ENCODE measurements around the gene GBA3.

GBA3 gene

DNA sequence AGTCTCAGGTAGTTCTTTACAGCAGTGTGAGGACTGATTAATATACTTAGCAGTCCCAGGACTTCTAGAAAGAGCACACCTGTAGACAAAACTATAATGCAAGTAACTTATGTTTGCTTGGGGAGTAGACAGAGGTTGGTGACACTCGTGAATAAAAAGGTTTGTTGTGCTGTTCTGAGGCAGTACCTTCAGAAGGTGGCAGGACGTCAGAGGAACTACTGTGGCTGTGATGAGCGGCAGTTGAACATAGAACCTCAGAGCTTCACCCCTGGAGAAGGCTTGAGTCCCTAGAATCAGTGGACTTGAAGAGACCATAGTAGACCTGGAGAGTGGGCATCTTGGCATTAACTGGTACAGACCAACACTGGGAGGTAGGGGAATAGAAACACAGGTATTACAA is 3.3 kb upstream of the GBA3 start:
- no peaks in the 10 kb centered on the region for H3K27me3 ChIP-seq (ENCODE audit: insufficient read depth, low read length)
- no peak for TF ChIP-seq EZH2 (IDR thresholded peaks at IDR 0.05; ENCODE audit: borderline replicate concordance, low read length)
- TF ChIP-seq, protein P1, sequence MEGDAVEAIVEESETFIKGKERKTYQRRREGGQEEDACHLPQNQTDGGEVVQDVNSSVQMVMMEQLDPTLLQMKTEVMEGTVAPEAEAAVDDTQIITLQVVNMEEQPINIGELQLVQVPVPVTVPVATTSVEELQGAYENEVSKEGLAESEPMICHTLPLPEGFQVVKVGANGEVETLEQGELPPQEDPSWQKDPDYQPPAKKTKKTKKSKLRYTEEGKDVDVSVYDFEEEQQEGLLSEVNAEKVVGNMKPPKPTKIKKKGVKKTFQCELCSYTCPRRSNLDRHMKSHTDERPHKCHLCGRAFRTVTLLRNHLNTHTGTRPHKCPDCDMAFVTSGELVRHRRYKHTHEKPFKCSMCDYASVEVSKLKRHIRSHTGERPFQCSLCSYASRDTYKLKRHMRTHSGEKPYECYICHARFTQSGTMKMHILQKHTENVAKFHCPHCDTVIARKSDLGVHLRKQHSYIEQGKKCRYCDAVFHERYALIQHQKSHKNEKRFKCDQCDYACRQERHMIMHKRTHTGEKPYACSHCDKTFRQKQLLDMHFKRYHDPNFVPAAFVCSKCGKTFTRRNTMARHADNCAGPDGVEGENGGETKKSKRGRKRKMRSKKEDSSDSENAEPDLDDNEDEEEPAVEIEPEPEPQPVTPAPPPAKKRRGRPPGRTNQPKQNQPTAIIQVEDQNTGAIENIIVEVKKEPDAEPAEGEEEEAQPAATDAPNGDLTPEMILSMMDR (IDR thresholded peaks at IDR 0.05; ENCODE audit: low read length): no peak
- H3F3A ChIP-seq (ENCODE audit: insufficient read depth, low read length): no peaks in the 10 kb centered on the region
- H3K27ac ChIP-seq (ENCODE audit: low read depth, low read length, poor library complexity, severe bottlenecking): no peak overlapping the region
- H3K4me1 ChIP-seq (ENCODE audit: insufficient read depth, low read length, severe bottlenecking): no peaks in the 10 kb centered on the region
- H2AFZ ChIP-seq (ENCODE audit: low read length): no peak overlapping the region
- H3K4me3 ChIP-seq (ENCODE audit: low read depth, low read length, poor library complexity, severe bottlenecking): no peak overlapping the region
- H4K20me1 ChIP-seq (ENCODE audit: insufficient read depth, low read length): no peaks in the 10 kb centered on the region
- H3K79me2 ChIP-seq (ENCODE audit: insufficient read depth, low read length): no peaks in the 10 kb centered on the region
- no peaks in the 10 kb centered on the region for H3K36me3 ChIP-seq (ENCODE audit: insufficient read depth, low read length)
- H3K4me2 ChIP-seq (ENCODE audit: low read length): no peak overlapping the region
- no peaks in the 10 kb centered on the region for H3K9me3 ChIP-seq (ENCODE audit: low read length)
- H3K9ac ChIP-seq (ENCODE audit: low read length): no peak overlapping the region
- no peaks in the 10 kb centered on the region for H3K9me2 ChIP-seq (ENCODE audit: low read depth, low read length)

DNA sequence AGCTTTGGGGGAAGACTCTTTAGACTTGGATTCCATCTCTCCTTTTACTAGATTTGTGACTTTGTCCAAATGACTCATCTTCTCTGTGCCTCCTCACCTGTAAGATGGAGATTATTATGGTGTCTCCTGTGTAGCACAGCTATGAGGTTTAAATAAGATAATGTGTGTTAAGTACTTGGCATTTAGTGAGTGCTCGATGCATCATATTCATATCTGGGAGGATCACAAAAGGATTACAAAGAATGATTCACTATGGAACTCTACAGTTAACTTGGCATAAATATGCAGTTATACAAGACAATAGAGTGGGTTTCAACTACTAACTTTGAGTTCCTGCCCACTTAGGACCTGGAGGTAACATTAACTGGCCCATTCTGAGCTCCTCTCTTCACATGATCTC is 2.3 kb downstream of the GBA3 start:
- Histone ChIP-seq H3K9ac (ENCODE audit: low read length) (no peak overlapping the region), H3K4me3 (ENCODE audit: low read depth, low read length, poor library complexity, severe bottlenecking) (no peak overlapping the region), H3K27ac (ENCODE audit: low read depth, low read length, poor library complexity, severe bottlenecking) (no peak overlapping the region), H3K36me3 (ENCODE audit: insufficient read depth, low read length) (no peaks in the 10 kb centered on the region), H3K9me2 (ENCODE audit: low read depth, low read length) (no peaks in the 10 kb centered on the region), H3K4me1 (ENCODE audit: insufficient read depth, low read length, severe bottlenecking) (no peaks in the 10 kb centered on the region), H3K27me3 (ENCODE audit: insufficient read depth, low read length) (no peaks in the 10 kb centered on the region), H3K4me2 (ENCODE audit: low read length) (no peak overlapping the region), H2AFZ (ENCODE audit: low read length) (no peak overlapping the region), H3K9me3 (ENCODE audit: low read length) (no peaks in the 10 kb centered on the region), H3F3A (ENCODE audit: insufficient read depth, low read length) (no peaks in the 10 kb centered on the region), H4K20me1 (ENCODE audit: insufficient read depth, low read length) (no peaks in the 10 kb centered on the region), H3K79me2 (ENCODE audit: insufficient read depth, low read length) (no peaks in the 10 kb centered on the region)
- TF ChIP-seq EZH2 (IDR thresholded peaks at IDR 0.05; ENCODE audit: borderline replicate concordance, low read length): no peak
- TF ChIP-seq, protein P1 (IDR thresholded peaks at IDR 0.05; ENCODE audit: low read length): no peak

DNA sequence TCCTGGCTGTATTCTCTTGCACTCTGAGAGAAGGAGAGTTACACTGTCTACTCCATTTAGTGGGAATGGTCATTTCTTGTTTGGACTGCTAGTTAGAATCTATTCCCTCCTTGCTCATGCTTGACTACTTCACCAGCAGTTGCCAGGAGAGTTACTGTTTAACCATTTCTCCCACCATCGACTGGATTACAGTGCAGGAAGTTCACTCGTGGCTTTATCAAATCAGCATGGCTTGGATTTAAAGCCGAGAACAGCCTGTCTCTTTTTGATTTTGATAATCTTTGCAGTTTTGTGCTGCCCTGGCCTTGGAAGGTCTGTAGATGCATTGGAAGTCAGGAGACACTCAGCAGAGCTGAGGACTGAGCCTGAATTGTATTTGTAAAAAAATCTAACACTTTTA is 3.2 kb downstream of the GBA3 start:
- Histone ChIP-seq H3K9me3 (ENCODE audit: low read length) (no peaks in the 10 kb centered on the region), H3K79me2 (ENCODE audit: insufficient read depth, low read length) (no peaks in the 10 kb centered on the region), H3K4me2 (ENCODE audit: low read length) (no peak overlapping the region)

More for the DNA sequence above, 3.2 kb downstream of the GBA3 start:
- TF ChIP-seq, protein P1 (IDR thresholded peaks at IDR 0.05; ENCODE audit: low read length): no peak
- no peak for TF ChIP-seq EZH2 (IDR thresholded peaks at IDR 0.05; ENCODE audit: borderline replicate concordance, low read length)
- Histone ChIP-seq H4K20me1 (ENCODE audit: insufficient read depth, low read length) (no peaks in the 10 kb centered on the region), H3K9ac (ENCODE audit: low read length) (no peak overlapping the region), H3K36me3 (ENCODE audit: insufficient read depth, low read length) (no peaks in the 10 kb centered on the region), H3K27ac (ENCODE audit: low read depth, low read length, poor library complexity, severe bottlenecking) (no peak overlapping the region), H3K27me3 (ENCODE audit: insufficient read depth, low read length) (no peaks in the 10 kb centered on the region), H3K9me2 (ENCODE audit: low read depth, low read length) (no peaks in the 10 kb centered on the region), H3K4me3 (ENCODE audit: low read depth, low read length, poor library complexity, severe bottlenecking) (no peak overlapping the region), H3K4me1 (ENCODE audit: insufficient read depth, low read length, severe bottlenecking) (no peaks in the 10 kb centered on the region), H3F3A (ENCODE audit: insufficient read depth, low read length) (no peaks in the 10 kb centered on the region), H2AFZ (ENCODE audit: low read length) (no peak overlapping the region)

All from OCI-LY1 (cell line).